Measurements from ENCODE around the gene SLC27A2. TPM values are rescaled to one million over a fixed set of nuclear protein-coding genes. Genes with fewer than 3 reads are reported as not detected.
"Not testable (repeated sequence)": the region's sequence is repeated elsewhere in the genome, so short reads cannot be mapped to it uniquely, and the experiment has no call there.

The SLC27A2 gene
- 44.6 and 45.3 TPM in 2 replicates for total RNA-seq

DNA sequence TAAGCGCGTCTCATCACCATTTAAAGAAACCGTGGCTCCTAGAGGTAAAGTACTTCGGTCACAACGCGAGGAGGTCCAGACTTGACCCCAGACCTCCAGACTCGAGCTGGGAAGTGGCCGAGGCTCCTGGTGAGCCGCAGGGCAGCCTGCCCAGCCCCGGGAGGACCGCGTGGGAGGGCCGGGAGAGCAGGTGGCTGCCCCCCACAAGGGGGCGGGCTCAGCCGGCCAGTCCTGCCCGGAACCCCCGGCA is at the start of gene SLC27A2:
TSS of gene SLC27A2 (plus strand) at position 228 of the 250 bp plus-strand sequence. CDS start 232 bp downstream, outside the sequence.
- intact Hi-C loops (cut with micrococcal nuclease), result loop anchor here (1.0 to 5.0 kb wide), 9 partner anchors 37 to 1135 kb away; partner anchors contain the start of genes COPS2, DTWD1, FAM227B and SECISBP2L

GRCh38 chr15:50132251-50132984 is 49.6 kb upstream of the SLC27A2 start:
- intact Hi-C loops (cut with micrococcal nuclease), result loop anchor here (10.0 kb wide), 1 partner anchor 632 kb away; the partner anchor contains the start of gene SPPL2A

GRCh38 chr15:50134524-50135024 is 47.4 kb upstream of the SLC27A2 start:
- intact Hi-C loops (cut with micrococcal nuclease), result loop anchor here (1.0 to 10.0 kb wide), 13 partner anchors 15 to 1324 kb away; partner anchors contain the start of genes ATP8B4, CEP152, COPS2 and FAM227B

DNA sequence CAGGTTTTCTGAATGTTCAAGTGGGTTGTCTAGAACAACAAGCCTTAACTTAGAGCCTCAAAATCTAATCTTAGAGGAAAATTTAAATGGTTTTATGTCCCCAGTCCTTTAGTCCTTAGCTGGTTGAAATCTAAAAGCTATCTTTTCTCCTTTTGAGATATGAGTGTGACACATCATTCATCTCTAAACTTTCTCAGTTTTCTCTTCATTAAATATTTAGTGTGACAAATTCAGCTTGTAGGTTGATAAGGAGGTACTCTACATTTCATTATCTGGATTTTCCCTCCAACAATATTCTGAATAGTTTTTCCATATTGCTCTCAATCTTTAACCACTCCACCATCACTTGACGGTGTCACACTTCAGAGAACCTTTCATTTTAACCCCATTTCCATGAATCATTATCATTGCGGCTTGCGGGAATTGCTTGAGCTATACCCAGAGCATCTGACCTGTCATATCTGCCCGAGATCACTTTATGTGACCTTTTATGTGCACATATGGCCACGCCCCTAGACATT is 46.9 kb upstream of the SLC27A2 start:
- intact Hi-C loops (cut with micrococcal nuclease), result loop anchor here (1.0 to 10.0 kb wide), 13 partner anchors 16 to 1324 kb away; partner anchors contain the start of genes ATP8B4, CEP152, COPS2 and FAM227B

GRCh38 chr15:50137330-50137761 is 44.6 kb upstream of the SLC27A2 start:
- intact Hi-C loops (cut with micrococcal nuclease), result loop anchor here (2.0 to 10.0 kb wide), 5 partner anchors 110 to 1805 kb away; partner anchors contain the start of genes COPS2 and SPPL2A

DNA sequence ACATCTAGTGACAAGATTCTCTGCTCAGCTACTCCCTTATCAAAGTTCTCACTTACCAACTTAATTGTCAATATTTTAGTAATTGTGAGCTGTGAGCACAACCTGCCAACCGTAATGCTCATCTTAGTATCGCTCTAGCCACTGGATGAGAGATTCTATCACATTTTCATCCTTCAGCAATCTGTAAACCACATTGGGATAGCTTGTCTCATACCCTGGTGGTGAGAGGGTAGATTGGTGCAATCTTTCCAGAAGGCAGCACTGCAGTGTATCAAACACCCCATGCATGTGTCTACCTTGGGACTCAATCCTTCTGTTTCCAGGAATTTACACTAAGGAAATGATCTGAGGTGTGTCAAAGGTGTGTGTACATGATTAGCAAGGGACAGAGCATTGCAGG is 44.1 kb upstream of the SLC27A2 start:
- intact Hi-C loops (cut with micrococcal nuclease), result loop anchor here (2.0 to 10.0 kb wide), 5 partner anchors 109 to 1805 kb away; partner anchors contain the start of genes COPS2 and SPPL2A

GRCh38 chr15:50138391-50138790 is 43.6 kb upstream of the SLC27A2 start:
- intact Hi-C loops (cut with micrococcal nuclease), result loop anchor here (5.0 to 10.0 kb wide), 4 partner anchors 109 to 981 kb away; partner anchors contain the start of genes COPS2 and SPPL2A

DNA sequence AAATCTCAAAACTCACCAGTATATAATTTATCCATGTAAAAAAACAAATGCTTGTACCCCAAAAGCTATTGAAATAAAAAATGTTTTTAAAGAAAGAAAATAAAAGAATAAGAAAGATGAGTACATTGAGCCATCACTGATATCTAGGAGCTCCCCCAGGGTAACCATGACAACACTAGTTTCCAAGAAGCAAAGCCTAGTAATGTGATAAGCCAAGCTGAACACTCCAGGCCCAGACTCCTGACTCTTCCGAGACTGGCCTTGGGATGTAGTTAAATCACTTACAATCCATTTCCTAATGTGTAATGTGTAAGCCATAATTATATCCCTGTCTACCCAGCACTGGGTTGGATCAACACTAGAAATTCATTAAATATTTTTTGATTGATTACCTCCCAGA is 41.9 kb upstream of the SLC27A2 start:
- intact Hi-C loops (cut with micrococcal nuclease), result no loop called here

DNA sequence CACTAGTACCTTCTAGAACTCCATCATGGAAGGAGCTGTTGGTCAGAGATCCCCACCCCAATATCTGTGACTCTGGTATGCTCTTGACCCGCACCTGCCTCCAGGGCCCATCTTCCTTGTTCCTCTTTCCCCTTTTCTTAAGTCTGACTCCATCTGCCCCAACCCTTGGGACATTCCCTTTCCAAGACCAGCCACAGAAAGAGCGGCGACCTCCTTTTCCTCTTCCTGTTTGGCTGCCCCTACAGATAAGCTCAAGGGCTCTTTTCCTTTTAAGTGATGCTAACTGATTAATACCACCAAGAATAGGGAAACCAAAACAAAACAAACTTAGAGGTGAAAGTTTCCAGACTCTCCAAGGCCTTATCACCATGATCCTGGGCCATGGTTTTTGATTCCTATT is 41.0 kb upstream of the SLC27A2 start:
- intact Hi-C loops (cut with micrococcal nuclease), result no loop called here

DNA sequence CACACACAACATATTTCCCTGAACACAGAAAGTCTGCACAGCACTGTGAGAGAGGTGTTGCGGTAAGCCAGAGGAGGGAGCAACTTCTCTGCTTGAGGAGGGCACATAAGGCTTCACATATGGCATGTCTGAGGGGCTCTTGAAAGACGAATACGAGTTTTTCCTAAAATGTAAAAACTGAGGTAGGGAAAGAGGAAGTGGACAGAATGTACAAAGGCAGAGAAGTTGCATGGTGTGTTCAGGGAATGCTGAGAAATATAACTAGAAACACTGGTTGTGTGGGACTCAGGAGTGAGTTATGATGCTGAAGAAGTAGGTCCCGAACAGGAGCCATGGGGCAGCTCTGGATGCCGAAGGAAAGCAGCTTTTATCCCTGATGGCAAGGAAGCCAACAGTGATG is 40.1 kb upstream of the SLC27A2 start:
- intact Hi-C loops (cut with micrococcal nuclease), result no loop called here

DNA sequence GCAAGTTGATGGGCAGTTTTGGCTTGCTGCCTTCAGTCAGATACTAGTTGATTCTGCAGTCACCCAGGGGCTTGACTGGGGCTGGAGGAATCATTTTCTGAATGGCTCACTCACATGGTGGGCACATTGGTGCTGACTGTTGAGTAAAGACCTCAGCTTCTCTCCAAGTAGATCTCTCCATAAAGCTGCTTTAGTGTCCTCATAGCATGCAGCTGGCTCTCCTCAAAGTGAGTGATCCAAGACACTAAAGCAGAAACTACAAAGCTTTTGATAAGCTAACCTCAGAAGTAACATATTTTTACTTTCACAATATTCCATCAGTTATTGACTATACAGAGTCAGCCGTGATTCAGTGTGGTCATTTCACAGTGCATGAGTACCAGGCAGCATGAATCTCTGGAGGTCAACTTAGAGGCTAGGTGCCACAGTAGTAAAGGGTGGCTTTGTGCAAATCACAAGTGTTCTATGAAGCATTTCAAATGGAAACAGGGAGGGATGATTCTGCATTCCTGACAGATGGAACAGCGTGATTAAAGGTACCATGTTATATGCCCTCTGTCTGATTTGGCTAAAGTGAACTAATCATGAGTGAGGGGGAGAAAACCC is 38.6 kb upstream of the SLC27A2 start:
- intact Hi-C loops (cut with micrococcal nuclease), result no loop called here

GRCh38 chr15:50144341-50145120 is 37.5 kb upstream of the SLC27A2 start:
- intact Hi-C loops (cut with micrococcal nuclease), result loop anchor here (1.0 to 5.0 kb wide), 11 partner anchors 37 to 1786 kb away; partner anchors contain the start of genes CEP152, FGF7 and SLC27A2

DNA sequence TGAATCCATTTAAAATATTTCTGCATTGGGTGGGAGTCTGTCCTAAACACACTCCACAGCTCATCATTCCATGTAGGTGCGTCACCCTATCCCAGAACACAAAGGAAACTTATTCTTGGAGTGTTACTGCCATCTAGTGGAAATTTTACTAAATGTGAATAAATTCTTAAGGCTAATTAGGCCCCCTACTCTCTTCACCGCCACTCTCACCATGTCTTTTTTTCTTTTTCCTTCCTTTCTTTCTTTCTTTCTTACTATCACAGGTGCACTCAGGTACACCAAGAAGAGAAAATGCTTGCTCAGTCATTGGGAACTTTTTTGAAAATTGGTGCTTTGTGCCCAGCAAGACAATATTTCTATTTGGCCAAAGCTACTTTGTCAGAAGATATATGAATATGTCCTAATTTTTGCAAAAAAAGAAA is 36.5 kb upstream of the SLC27A2 start:
- intact Hi-C loops (cut with micrococcal nuclease), result loop anchor here (1.0 to 5.0 kb wide), 11 partner anchors 37 to 1787 kb away; partner anchors contain the start of genes CEP152, FGF7 and SLC27A2

GRCh38 chr15:50146632-50147031 is 35.4 kb upstream of the SLC27A2 start:
- intact Hi-C loops (cut with micrococcal nuclease), result loop anchor here (5.0 kb wide), 3 partner anchors 39 to 774 kb away; no protein-coding TSS in a partner anchor

DNA sequence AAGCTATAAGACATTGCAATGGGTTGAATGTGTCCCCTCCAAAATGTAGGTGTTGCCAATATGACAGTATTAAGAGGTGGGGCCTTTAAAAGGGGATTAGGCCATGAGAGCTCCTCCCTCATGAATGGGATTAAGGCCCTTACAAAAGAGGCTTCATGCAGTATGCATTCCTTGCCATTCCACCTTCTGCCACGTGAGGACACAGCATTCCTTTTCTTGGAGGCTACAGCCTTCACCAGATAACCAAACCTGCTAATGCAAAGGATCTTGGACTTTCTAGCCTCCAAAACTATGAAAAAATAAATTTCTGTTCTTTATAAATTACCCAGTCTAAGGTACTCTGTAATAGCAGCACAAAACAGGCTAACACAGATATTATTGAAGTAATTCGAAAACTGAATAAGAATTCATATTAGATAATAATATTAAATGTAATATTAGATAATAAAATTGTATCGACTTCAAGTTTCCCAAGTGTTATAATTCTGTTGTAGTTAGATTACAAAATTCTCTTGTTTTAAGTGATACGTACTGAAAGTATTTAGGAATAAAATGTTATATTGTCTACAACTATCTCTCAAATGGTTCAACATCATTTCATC is 33.5 kb upstream of the SLC27A2 start:
- intact Hi-C loops (cut with micrococcal nuclease), result loop anchor here (5.0 kb wide), 3 partner anchors 41 to 776 kb away; no protein-coding TSS in a partner anchor

- intact Hi-C loops (cut with micrococcal nuclease), result loop anchor here (5.0 kb wide), 3 partner anchors 42 to 777 kb away; no protein-coding TSS in a partner anchor
These were observed 32.9 kb upstream of the SLC27A2 start for GRCh38 chr15:50149090-50149489.

DNA sequence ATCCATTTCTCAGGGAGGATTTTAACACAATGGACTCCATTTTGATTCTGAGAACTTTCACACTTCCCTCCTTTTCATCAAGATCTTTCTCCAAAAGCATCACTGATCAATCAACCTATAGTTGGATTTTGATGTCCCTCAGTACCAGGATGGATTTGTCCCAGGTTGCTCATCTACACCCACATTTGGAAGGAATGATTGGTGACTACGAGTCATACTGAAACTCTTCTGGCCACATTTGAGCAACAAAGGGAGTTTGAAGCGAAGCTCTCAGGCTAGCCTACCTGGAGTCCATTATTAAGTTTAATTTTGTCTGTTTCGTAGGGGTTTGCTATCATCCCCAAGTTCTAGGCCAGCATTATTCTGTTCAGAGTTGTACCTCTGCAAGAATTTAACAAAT is 31.6 kb upstream of the SLC27A2 start:
- intact Hi-C loops (cut with micrococcal nuclease), result no loop called here

DNA sequence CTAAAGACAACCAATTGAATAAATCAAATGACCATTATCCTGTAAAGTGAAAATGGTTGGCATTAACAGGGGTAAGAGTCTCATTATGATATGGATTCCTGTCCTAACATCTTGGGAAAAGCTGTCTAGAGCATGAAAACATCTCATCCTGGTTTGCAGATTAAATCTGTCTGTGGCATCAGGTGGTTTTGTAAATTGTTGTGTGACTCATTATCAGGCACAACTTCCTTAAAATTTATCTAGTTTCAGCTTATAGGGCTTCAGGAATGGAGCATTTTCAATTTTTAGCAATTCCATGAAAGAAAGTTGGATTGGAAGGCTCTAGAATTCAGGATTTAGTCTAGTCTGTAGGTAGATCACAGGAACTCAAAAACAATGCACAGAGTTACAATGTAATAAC is 31.1 kb upstream of the SLC27A2 start:
- intact Hi-C loops (cut with micrococcal nuclease), result no loop called here

GRCh38 chr15:50151476-50151875 is 30.5 kb upstream of the SLC27A2 start:
- intact Hi-C loops (cut with micrococcal nuclease), result no loop called here

- intact Hi-C loops (cut with micrococcal nuclease), result not testable (repeated sequence)
These were observed 23.8 kb upstream of the SLC27A2 start for GRCh38 chr15:50158236-50158635.
